Renal pelvis (tissue), 4 donors: Measurements from ENCODE around the gene LMNTD2. TPM values are rescaled to one million over a fixed set of nuclear protein-coding genes. Genes with fewer than 3 reads are reported as not detected.

Source experiments
- DNase-seq: peaks from one replicate; pipeline ENCODE4 v3.0.0-alpha.2; 2013
- polyA plus RNA-seq, 3 donors: library from polyadenylated mRNA; unstranded; fragments of 120-200 nt; gene quantifications; one replicate each; pipeline ENCODE4 v1.2.1, GENCODE V29; 2013; ENCODE audit not compliant: insufficient read length in 3 of 3

LMNTD2 gene
- polyA plus RNA-seq, 3 donors: 4.2 to 4.9 (median 4.6) TPM

DNA sequence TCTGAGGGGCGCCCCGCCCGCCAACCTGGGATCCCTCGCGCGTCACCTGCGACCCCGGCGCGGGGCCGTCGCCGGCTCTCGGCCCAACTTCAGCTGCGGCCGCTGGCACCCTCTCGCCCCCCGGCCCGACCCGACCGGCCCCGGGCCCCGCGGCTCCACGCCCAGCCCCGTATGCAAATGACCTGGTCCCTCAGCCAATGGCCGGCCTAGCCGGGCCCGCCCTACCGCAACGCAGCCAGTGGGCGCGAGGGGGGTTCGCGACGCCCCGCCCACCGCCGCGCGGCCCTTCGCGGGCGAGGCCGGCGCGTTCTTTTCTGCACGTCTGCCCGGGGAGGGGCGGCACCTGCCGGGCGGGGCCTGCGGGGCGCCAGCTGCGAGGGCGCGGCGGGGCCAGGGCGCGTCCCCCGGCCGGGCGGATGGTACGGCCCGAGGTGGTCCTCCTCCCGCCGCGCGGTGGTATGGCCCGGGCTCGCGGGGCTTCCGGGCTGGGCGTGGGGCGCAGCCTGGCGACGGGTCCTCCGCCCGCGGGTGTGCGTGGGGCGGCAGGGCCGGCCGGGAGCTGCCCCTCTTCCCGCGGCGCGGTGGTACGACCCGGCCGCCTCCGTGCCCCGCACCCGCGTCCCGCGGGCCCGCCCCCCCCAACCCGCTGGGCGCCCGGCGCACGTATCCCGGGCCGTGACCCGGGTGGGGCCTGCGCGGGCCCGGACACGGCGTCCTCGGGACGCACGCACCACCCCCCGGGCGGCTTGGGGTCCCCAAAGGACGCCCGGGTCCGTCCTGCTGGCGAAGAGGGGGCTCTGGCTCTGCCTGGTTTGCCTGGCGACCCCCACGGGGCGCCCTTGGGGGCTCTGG is 8.0 kb upstream of the LMNTD2 start:
- peak; percentile 94 for DNase-seq

DNA sequence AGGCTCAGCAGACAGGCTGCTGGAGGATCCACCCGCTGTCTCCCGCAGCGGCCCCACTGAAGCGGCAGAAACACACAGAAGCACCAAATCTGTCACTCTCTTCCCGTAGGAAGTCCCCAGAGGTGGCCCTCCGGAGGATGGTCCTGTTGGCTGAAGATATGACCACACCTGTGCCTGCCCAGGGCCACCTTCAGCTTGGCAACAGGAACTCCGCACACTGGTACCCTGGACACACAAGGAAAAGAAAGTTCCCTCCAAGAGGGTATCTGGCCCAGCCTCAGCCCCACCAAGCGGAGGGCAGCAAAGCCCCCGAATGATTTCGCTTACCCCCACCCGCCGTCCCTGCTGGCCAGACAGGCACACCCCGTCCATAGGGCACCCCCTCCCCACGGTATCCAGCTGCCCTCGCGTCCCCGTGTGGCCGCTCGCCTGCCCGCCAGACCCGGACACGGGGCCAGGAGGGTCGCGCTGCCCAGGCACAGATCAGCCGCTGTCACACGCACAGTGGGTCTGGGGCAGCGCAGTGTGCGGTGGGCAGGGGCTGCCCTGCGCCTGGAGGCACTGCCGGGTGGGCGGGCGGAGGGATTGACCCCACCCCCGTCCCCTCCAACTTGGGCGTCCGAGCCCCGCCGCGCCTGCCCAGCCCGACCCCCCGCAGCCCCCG is 7.2 kb upstream of the LMNTD2 start:
- DNase-seq: no peak

DNA sequence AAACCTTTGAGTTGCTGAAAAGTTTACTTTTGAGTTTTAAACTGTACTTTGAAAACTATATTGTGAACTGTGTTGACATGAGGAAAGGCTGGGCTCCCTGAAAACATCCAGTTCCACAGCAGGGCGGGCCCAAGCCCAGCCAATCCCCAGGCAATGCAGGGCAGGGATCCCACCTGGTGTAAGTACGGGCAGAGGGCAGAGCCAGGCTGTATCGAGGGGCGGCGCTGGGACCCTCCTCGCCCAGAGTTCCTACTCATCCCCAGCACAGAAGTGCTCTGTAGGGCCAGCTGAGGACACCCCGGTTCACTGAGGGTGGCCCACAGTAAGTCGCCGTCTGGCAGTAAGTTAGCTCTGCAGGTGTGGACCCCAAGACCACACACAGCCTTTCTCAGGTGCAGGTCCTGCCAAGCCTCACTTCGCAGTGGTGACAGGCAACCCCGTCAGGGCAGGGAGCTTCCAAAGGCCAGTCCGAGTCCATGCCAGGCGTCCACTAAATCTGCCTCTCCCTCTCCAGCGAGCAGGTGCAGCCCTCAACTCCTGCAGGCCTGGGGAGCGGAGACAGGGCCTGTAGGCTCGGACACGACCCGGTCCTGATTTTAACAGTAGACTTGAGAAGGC is 6.6 kb upstream of the LMNTD2 start:
- DNase-seq: no peak

DNA sequence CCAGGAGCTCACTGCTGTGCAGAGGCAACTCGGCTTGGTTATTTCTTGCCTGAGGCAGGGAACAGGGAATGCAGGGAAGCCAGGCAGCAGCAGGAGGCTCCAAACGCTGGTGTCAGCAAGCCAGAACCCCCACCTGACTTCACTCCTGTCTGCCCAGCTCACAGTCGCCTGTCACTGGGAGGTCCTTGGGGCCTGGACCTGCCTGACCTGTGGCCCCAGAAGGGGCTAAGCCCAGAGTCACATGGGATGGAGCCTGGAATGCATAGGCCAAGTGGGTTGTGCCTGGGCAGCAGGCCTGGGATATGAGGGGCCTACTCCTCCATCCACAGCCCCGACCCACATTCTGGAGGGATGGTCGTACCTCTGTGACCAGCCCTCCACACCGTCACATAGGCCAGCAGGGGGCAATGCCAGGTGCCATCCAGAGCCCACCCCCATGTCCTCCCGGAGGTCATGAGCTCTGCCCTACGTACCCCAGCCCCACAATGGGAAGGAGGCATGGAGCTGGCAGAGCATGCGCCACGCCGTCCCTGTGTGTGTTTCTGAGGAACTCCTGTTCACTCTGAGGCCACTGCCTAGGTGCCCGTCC is 5.5 kb upstream of the LMNTD2 start:
- no peak for DNase-seq

DNA sequence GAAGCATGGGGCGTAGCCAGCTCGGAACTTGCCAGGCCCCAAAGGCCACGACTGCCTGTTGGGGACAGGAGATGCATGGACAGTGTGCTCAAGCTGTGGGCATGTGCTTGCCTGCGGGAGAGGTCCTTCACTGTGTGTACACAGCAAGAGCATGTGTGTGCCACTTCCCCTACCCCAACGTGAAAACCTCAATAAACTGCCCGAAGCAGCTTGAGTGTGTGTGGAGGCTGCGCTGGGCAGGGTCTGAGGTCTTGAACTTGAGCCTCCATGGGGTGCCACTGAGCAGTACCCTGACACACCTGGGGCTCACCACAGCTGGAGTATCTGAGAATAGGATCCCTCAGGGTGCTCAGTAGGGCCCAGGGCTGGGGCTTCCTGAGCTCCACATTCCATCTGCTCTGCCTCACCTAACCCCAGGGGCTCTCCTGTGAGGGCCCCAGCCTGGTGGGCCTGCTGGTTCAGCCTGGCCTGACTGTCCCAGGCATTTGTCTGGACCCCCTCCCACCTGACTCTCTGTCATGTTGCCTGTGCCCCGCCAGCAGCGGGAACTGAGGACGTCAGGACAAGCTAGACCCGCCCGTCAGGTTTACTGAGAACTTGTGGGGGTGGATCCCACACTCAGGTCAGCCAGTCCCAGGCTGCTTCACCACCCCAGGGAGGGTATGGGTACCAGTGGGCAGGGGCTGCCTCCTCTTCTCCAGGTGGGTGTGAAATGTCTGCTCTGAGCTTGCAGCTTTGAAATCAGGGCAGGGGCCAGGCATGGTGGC is 3.5 kb upstream of the LMNTD2 start:
- DNase-seq: no peak

DNA sequence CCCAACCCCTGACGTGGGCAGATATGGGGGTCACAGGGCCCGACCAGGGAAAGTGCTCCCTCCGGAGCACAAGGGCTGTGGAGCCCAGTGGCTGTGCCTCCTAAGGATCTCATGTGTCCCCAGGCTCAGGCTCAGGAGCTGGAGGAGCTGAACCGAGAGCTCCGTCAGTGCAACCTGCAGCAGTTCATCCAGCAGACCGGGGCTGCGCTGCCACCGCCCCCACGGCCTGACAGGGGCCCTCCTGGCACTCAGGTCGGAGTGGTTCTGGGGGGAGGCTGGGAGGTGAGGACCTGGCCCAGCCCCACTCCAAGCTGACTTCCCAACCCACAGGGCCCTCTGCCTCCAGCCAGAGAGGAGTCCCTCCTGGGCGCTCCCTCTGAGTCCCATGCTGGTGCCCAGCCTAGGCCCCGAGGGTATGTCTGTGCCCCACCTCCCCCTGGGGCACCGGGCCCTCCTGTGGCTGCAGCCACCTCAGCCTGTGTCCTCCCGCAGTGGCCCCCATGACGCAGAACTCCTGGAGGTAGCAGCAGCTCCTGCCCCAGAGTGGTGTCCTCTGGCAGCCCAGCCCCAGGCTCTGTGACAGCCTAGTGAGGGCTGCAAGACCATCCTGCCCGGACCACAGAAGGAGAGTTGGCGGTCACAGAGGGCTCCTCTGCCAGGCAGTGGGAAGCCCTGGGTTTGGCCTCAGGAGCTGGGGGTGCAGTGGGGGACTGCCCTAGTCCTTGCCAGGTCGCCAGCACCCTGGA is 2.7 kb upstream of the LMNTD2 start:
- DNase-seq: no peak

DNA sequence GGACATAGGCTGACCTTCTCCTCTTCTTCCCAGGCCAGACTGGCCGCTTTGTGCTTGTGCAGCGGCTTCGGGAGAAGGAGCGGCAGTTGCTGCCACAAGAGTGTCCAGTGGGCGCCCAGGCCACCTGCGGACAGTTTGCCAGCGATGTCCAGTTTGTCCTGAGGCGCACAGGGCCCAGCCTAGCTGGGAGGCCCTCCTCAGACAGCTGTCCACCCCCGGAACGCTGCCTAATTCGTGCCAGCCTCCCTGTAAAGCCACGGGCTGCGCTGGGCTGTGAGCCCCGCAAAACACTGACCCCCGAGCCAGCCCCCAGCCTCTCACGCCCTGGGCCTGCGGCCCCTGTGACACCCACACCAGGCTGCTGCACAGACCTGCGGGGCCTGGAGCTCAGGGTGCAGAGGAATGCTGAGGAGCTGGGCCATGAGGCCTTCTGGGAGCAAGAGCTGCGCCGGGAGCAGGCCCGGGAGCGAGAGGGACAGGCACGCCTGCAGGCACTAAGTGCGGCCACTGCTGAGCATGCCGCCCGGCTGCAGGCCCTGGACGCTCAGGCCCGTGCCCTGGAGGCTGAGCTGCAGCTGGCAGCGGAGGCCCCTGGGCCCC is 1.6 kb upstream of the LMNTD2 start:
- no peak for DNase-seq

DNA sequence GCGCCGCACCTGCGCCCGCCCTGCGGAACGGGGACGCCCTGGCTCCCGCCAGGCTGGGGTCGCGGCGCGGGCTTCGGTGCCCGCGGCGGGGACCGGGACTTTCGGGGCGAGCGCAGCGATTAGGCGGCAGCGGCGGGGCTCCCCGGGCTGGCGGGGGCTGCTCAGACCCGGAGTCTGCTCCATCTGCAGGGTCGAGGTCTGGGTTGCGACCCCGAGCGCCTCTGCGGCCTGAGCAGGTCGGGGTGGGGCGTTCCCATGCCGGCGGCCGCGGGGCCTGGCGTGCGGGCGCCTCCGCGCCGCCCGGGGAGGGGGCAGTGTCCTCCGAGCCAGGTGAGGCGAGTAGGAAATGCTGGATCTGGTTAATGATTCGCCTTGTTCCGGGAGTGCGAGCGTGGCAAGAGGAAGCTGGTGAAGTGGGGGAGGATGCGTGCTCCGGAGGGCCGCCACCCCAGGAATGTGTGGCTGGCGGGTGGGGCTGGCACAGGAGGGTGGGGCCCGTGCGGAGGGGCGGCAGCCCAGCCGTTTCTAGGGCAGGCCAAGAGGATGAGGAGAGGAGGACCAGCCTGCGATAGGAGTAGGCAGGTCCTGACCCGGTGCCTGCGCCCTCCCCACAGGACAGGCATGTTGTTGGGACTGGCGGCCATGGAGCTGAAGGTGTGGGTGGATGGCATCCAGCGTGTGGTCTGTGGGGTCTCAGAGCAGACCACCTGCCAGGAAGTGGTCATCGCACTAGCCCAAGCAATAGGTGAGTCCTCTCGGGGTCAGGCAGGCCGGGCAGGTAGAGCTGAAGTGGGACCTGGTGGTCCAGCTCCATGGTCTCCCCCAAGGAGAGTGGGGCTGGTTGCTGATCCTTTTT is 838 bp upstream of the LMNTD2 start:
- peak; percentile 88 for DNase-seq

DNA sequence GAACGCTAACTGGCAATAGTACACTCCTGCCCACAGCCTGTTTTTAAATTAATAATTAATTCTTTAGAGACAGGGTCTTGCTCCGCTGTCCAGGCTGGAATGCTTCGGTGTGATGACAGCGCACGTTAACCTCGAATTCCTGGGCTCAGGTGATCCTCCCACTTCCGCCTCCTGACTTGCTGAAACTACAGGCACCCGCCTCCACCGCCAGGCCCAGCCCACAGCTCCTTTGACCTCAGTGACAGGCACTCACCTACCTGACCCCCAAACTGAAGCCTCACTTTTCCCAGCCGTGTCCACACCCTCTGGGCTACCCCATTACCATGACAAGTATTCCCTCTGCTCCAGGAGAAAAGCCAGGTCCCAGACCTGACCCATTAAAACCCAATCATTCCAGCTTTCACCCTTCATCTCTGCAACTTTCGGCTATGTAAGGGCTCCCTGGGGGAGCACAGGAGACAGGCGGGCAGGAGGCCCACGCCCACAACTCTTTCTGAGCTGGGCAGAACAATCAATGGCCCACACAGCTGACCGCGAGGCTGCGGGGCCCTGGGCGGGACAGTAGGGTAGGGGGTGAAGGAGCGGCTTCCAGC is 730 bp downstream of the LMNTD2 start:
- no peak for DNase-seq

DNA sequence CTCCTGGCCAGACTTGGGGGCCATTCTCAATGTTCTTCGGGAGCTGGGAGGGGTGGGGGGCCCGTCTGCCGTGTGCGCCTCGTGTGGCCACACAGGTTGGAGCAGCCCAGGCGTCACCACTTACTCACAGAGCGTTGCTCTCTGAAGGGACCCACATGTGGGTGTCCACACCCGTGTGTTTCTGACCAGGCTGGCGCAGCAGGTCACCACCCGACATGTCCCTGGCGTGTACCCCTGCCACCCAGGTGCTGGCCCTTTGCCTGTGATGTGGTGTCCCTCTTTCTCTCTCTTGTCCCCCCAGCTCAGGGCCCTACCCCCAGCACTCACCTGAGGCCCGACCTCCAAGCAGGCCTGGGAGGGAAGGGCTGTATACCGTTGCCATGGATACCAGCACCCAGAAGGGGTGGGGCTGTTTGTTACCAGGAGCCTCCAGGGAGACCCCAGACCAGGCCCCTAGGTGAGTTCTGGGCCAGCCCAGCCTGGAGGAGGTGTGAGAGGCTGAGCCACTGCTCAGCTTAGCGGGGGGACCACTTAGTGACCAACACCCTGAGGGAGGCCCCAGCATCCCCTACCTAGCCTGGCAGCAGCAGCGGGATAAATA is 1.4 kb downstream of the LMNTD2 start:
- DNase-seq: no peak

DNA sequence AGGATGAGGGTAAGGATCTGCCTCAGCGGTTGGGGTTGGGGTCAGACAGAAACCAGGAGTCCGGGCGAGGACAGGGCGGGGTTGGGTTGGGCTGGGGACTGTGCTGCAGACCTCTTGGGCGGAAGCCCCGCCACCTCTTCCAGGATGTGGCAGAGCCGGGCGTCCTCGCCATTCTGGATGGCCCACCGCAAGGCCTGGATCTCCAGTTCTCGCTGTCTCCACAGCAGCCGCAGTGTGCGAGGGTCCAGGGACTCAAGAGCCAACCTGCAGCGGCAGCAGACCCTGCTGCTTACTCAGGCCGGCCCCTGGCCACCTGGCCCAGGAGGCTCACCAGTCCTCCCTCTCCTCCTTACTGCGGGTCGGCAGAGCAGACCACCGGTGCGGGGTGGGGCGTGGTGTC is 2.0 kb downstream of the LMNTD2 start:
- no peak for DNase-seq

DNA sequence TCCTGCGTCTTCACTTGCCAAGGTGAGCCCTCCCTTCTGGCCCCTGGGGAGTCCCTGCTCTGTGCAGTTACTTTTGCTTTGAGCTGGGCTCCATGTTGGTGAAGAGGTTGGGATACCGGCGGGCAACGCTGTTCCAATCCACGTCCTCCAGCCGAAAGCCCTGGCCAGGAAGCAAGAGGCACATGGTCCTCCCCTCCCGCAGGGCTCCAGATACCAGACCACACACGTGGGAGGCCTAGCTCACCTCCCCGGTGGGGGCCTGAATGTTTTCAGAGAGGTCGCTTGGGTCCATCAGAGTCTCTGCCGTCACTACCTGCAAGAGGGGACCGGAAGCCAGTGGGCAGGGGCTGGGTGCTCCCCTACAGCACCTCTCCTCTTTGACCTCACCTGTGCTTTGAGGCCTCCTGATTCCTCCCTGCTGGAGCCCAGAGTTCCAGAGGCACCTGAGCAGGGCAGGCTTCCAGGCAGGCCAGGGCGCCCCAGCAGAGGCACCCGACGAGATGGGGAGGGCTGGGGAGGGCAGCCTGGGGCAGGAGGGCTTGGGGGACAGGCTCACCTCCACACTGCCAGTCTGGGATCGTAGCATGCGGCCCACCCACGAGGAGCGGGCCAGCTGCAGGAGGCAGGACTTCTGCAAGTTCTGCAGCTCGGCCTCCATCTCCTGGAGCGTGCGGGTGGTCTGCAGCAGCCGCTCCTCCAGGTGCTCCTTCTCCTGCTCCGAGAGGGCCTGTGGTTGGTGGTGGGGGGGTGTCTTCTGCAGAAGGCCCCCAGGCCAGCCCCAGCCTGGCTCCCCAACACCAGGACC is 3.0 kb downstream of the LMNTD2 start:
- no peak for DNase-seq

DNA sequence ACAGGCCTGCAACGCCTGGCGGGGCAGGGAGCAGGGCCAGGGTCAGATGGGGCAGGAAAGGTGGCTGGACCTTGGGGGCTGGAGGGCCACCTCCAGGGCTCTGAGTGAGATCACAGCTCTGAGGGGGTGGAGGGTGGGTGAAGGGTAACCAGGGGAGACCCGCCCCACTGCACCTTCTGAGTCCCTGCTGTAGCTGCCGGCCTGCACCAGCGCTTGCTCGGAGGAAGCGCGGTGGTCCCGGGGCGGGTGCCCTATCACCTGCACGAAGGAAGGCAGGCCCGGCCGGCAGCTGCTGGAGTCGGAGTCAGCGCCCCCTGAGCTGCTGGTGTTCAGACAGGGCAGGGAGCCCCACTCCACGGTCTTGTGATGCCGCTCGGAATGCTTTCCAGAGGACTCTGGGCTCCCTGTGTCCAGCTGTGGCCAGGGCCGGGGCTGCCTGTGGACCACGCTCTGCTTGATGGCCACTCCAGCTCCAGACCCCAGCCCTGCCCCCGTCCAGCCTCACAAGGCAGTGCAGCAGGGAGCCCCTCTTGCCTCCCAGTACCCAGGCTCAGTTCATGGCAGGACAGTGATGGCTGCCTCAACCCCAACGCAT is 3.8 kb downstream of the LMNTD2 start:
- DNase-seq: no peak

DNA sequence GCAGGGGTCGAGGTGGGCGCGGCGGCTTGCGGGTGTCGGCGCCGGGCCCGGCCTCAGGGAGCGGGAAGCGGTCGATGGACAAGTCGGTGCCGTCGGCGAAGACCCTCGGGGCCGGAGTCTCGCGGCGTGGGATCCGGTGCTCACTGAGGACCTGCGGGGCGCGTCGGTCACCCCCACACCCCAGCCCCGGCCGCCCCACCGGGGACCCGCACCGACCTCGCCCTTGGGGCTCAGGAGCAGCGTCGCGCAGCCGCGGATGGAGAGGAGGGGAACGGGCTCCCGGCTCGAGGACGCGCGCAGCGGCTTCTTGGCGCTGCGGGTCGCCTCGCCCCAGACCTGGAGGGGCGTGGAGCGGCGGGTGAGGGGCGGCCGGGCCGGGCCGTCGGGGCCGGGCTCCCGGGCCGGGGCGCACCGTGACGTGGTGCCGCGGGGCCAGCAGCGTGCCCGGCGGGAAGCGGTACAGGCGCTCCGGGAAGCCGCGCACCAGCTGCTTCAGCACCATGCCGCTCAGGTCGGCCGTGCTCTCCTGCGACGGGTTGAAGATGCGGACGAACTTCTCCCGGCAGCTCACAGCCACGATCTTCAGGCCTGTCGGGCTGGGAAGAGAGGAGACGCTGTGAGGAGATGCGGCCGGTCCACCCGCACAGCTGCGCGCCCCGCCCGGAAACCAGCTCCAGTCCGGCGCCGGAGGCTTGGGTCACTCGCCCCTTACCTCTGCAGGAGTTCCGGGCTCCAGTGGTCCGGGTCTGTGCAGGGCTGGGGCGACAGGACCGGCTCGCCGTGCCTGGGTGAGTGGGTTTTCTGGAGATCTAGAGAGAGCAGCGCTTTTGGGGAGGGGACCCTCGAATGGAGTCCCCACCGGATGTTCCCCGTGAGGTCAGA is 4.5 kb downstream of the LMNTD2 start:
- DNase-seq: no peak

DNA sequence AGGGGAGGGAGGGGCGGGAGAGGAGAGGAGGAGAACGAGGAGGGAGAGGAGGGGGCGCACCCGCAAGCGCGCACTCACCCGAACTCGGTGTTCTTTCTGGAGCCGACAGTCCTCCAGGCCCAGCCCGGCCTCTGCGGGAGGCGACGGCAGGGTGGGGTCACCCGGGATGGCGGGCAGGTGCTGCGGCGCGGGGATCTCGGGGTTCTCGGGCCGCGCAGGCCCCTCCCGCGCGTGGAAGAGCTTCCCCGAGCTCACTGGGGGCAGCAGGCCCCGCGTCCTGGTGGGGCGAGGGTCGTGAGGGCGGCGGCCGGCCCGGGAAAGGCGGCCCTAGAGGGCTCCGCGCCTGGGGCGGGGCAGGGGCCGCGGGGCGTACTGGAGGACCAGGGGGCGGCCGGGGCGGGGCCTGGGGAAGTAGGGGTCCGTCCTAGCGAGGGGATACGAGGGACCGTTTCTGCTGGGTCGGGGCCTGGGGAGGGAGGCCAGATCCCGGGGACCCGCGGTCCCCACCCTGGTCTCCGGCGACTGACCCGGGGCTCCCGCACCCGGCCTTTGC is 5.2 kb downstream of the LMNTD2 start:
- DNase-seq: no peak
